HG03039 (cell line): ENCODE data around the gene NAV2.
"Not testable (repeated sequence)": the region's sequence is repeated elsewhere in the genome, so short reads cannot be mapped to it uniquely, and the experiment has no call there.

Experiments used
- ATAC-seq: cut with Tn5 transposase; IDR thresholded peaks from one replicate; pipeline ENCODE4 v1.9.1; 2021; ENCODE audit warnings: mild to moderate bottlenecking, moderate library complexity; ENCODE audit not compliant: unreplicated experiment

Gene NAV2

GRCh38 chr11:19882356-19882755 lies 169.7 kb downstream of the NAV2 start:
- ATAC-seq, result no peak

- no peak for ATAC-seq
Measured at GRCh38 chr11:19886498-19886897, 173.9 kb downstream of the NAV2 start.

- no peak for ATAC-seq
Measured at GRCh38 chr11:19887842-19888241, 175.2 kb downstream of the NAV2 start.

GRCh38 chr11:19889531-19889930 lies 176.9 kb downstream of the NAV2 start:
- ATAC-seq, result no peak

GRCh38 chr11:19890308-19890707 lies 177.7 kb downstream of the NAV2 start:
- ATAC-seq, result no peak

- no peak for ATAC-seq
Measured at GRCh38 chr11:19891022-19891421, 178.4 kb downstream of the NAV2 start.

- ATAC-seq, result no peak
Measured at GRCh38 chr11:19892387-19892786, 179.8 kb downstream of the NAV2 start.

GRCh38 chr11:19892876-19893275 lies 180.2 kb downstream of the NAV2 start:
- ATAC-seq, result no peak

- ATAC-seq, result no peak
Measured at GRCh38 chr11:19894404-19894803, 181.8 kb downstream of the NAV2 start.

GRCh38 chr11:19895037-19895436 lies 182.4 kb downstream of the NAV2 start:
- not testable (repeated sequence) for ATAC-seq

GRCh38 chr11:19895776-19896175 lies 183.1 kb downstream of the NAV2 start:
- no peak for ATAC-seq

- no peak for ATAC-seq
Measured at GRCh38 chr11:19903620-19904069, 191.0 kb downstream of the NAV2 start.

- no peak for ATAC-seq
Measured at GRCh38 chr11:19905280-19905853, 192.7 kb downstream of the NAV2 start.

GRCh38 chr11:19906126-19906525 lies 193.5 kb downstream of the NAV2 start:
- ATAC-seq, result no peak

- peak; percentile 52 for ATAC-seq
Measured at GRCh38 chr11:19907008-19907579, 194.5 kb downstream of the NAV2 start.

- no peak for ATAC-seq
Measured at GRCh38 chr11:19907839-19908238, 195.2 kb downstream of the NAV2 start.

- no peak for ATAC-seq
Measured at GRCh38 chr11:19910931-19911330, 198.3 kb downstream of the NAV2 start.

GRCh38 chr11:19912115-19912957 lies 199.7 kb downstream of the NAV2 start:
- ATAC-seq, result no peak

- ATAC-seq, result no peak
Measured at GRCh38 chr11:19912958-19913892, 200.6 kb downstream of the NAV2 start.

- ATAC-seq, result no peak
Measured at GRCh38 chr11:19913893-19914249, 201.2 kb downstream of the NAV2 start.

- ATAC-seq, result no peak
Measured at GRCh38 chr11:19915808-19916207, 203.2 kb downstream of the NAV2 start.
